Mesendoderm (in vitro differentiated cells): ENCODE measurements around the gene CAMTA1.

Experiments used
- DNase-seq: peaks from one replicate; pipeline ENCODE4 v3.0.0; 2013
- H2AK5ac ChIP-seq: 2 replicates; pipeline ENCODE4 v1.6.1; 2013; ENCODE audit warnings: low read length, inconsistent platforms
- H2BK120ac ChIP-seq: 2 replicates; pipeline ENCODE4 v1.6.1; 2013; ENCODE audit warnings: low read depth, mild to moderate bottlenecking, low read length, moderate library complexity, mixed read lengths
- H2BK15ac ChIP-seq: replicated peaks from 2 replicates; pipeline ENCODE4 v1.6.1; 2013; ENCODE audit warnings: low read depth, mild to moderate bottlenecking, moderate library complexity
- H2BK5ac ChIP-seq: 2 replicates; pipeline ENCODE4 v1.6.1; 2013; ENCODE audit warnings: low read length, inconsistent platforms
- H3K18ac ChIP-seq: 2 replicates; pipeline ENCODE4 v1.6.1; 2013; ENCODE audit warnings: mild to moderate bottlenecking, low read length, mixed read lengths
- H3K23ac ChIP-seq: one replicate; pipeline ENCODE4 v1.6.1; 2013; ENCODE audit warnings: low read length
- H3K27ac ChIP-seq: 2 replicates; pipeline ENCODE4 v1.5.1; 2013; ENCODE audit warnings: low read depth, mild to moderate bottlenecking, inconsistent platforms, low read length, moderate library complexity
- H3K27me3 ChIP-seq: 2 replicates; pipeline ENCODE4 v1.6.1; 2013; ENCODE audit warnings: low read length, control low read depth, mild to moderate bottlenecking, inconsistent platforms; ENCODE audit not compliant: insufficient read depth, poor library complexity
- H3K36me3 ChIP-seq: 2 replicates; pipeline ENCODE4 v1.6.1; 2013; ENCODE audit warnings: low read length, inconsistent platforms; ENCODE audit not compliant: control insufficient read depth, insufficient read depth
- H3K4ac ChIP-seq: one replicate; pipeline ENCODE4 v1.6.1; 2013; ENCODE audit warnings: low read depth, mild to moderate bottlenecking, low read length, moderate library complexity
- H3K4me1 ChIP-seq: 2 replicates; pipeline ENCODE4 v1.6.1; 2013; ENCODE audit warnings: low read depth, low read length, inconsistent platforms; ENCODE audit not compliant: control insufficient read depth
- H3K4me2 ChIP-seq: 2 replicates; pipeline ENCODE4 v1.6.1; 2013; ENCODE audit warnings: low read length
- H3K4me3 ChIP-seq: 2 replicates; pipeline ENCODE4 v1.5.1; 2013; ENCODE audit warnings: mild to moderate bottlenecking, low read length
- H3K56ac ChIP-seq: one replicate; pipeline ENCODE4 v1.6.1; 2013; ENCODE audit warnings: low read length
- H3K79me1 ChIP-seq: 2 replicates; pipeline ENCODE4 v1.6.1; 2013; ENCODE audit warnings: low read length, inconsistent platforms
- H3K79me2 ChIP-seq: 2 replicates; pipeline ENCODE4 v1.6.1; 2013; ENCODE audit warnings: mild to moderate bottlenecking, low read length; ENCODE audit not compliant: control insufficient read depth, insufficient read depth
- H3K9ac ChIP-seq: 2 replicates; pipeline ENCODE4 v1.6.1; 2013; ENCODE audit warnings: low read length, inconsistent platforms
- H4K5ac ChIP-seq: one replicate; pipeline ENCODE4 v1.6.1; 2013; ENCODE audit warnings: low read length
- H4K8ac ChIP-seq: one replicate; pipeline ENCODE4 v1.6.1; 2013; ENCODE audit warnings: low read depth, mild to moderate bottlenecking, control low read depth, low read length, moderate library complexity
- WGBS: extraction: QIAGEN DNeasy Blood & Tissue Kit; methylation state at CpG from one replicate; pipeline ENCODE4 v1.1.7; 2013; ENCODE audit warnings: low lambda C conversion rate, missing lambda C conversion rate; ENCODE audit not compliant: insufficient coverage; ENCODE audit errors: extremely low coverage; 5-methylcytosine and 5-hydroxymethylcytosine counted together

The CAMTA1 gene

GRCh38 chr1:6873298-6874015 is 88.2 kb downstream of the CAMTA1 start:
- no peak overlapping the region for H4K5ac ChIP-seq
- DNase-seq = no peak

GRCh38 chr1:6874298-6874697 is 89.0 kb downstream of the CAMTA1 start:
- no peak for DNase-seq
- Histone ChIP-seq H2AK5ac (no peak overlapping the region), H4K5ac (no peak overlapping the region), H3K56ac (no peak overlapping the region), H3K36me3 (no peaks in the 10 kb centered on the region), H3K4me1 (peaks cover 2% of the 10 kb centered on the region), H3K18ac (no peak overlapping the region), H3K4ac (no peak overlapping the region), H3K9ac (no peak overlapping the region), H3K27ac (no peak overlapping the region), H3K4me3 (no peak overlapping the region), H2BK15ac (no peak overlapping the region), H2BK120ac (no peak overlapping the region), H3K79me1 (peaks cover 3% of the 10 kb centered on the region), H2BK5ac (no peak overlapping the region), H3K23ac (no peak overlapping the region), H3K27me3 (no peaks in the 10 kb centered on the region), H3K79me2 (no peaks in the 10 kb centered on the region), H4K8ac (no peak overlapping the region), H3K4me2 (no peak overlapping the region)
- WGBS = no CpG with 5 or more reads among the region's 4 CpGs

More at GRCh38 chr1:6873298-6874015, 88.2 kb downstream of the CAMTA1 start:
- Histone ChIP-seq H3K4ac (no peak overlapping the region), H3K27ac (no peak overlapping the region), H2AK5ac (no peak overlapping the region), H3K79me1 (peaks cover 6% of the 10 kb centered on the region), H3K9ac (no peak overlapping the region), H3K18ac (no peak overlapping the region), H2BK120ac (no peak overlapping the region), H3K27me3 (no peaks in the 10 kb centered on the region), H3K4me2 (no peak overlapping the region), H3K4me3 (no peak overlapping the region), H3K79me2 (no peaks in the 10 kb centered on the region), H3K56ac (no peak overlapping the region), H2BK15ac (no peak overlapping the region), H3K36me3 (no peaks in the 10 kb centered on the region), H3K4me1 (peaks cover 4% of the 10 kb centered on the region), H4K8ac (no peak overlapping the region), H3K23ac (no peak overlapping the region), H2BK5ac (no peak overlapping the region)
- WGBS = 100% methylated on average over 2 of the region's 4 CpGs

GRCh38 chr1:6880951-6881690 is 95.9 kb downstream of the CAMTA1 start:
- Histone ChIP-seq H3K79me1 (peaks cover 4% of the 10 kb centered on the region), H2BK15ac (no peak overlapping the region), H3K4me1 (no peaks in the 10 kb centered on the region), H4K8ac (no peak overlapping the region), H3K9ac (no peak overlapping the region), H3K4me3 (no peak overlapping the region), H3K27ac (no peak overlapping the region), H3K18ac (no peak overlapping the region), H2BK5ac (no peak overlapping the region), H3K79me2 (no peaks in the 10 kb centered on the region), H3K4me2 (no peak overlapping the region), H3K23ac (no peak overlapping the region), H3K36me3 (no peaks in the 10 kb centered on the region), H3K27me3 (no peaks in the 10 kb centered on the region), H3K4ac (no peak overlapping the region), H4K5ac (no peak overlapping the region), H2BK120ac (no peak overlapping the region), H3K56ac (no peak overlapping the region), H2AK5ac (no peak overlapping the region)
- DNase-seq = no peak
- WGBS = no CpG with 5 or more reads among the region's 12 CpGs

GRCh38 chr1:6882414-6882813 is 97.2 kb downstream of the CAMTA1 start:
- Histone ChIP-seq H3K56ac (no peak overlapping the region), H2AK5ac (no peak overlapping the region), H3K27ac (no peak overlapping the region), H3K4me1 (no peaks in the 10 kb centered on the region), H3K23ac (no peak overlapping the region), H2BK15ac (no peak overlapping the region), H3K18ac (no peak overlapping the region), H3K36me3 (no peaks in the 10 kb centered on the region), H3K27me3 (no peaks in the 10 kb centered on the region), H4K5ac (no peak overlapping the region), H2BK120ac (no peak overlapping the region), H3K4ac (no peak overlapping the region), H3K4me2 (no peak overlapping the region), H2BK5ac (no peak overlapping the region), H3K9ac (no peak overlapping the region), H3K79me1 (peaks cover 4% of the 10 kb centered on the region), H4K8ac (no peak overlapping the region), H3K4me3 (no peak overlapping the region), H3K79me2 (no peaks in the 10 kb centered on the region)
- whole genome bisulfite sequencing = no CpG with 5 or more reads among the region's 2 CpGs
- DNase-seq = no peak

GRCh38 chr1:6884652-6885153 is 99.4 kb downstream of the CAMTA1 start:
- H3K9ac ChIP-seq = no peak overlapping the region
- DNase-seq = no peak
- H4K5ac ChIP-seq = no peak overlapping the region
- no peak overlapping the region for H3K56ac ChIP-seq
- no peak overlapping the region for H3K18ac ChIP-seq
- no peak overlapping the region for H3K4ac ChIP-seq
- no peak overlapping the region for H2BK120ac ChIP-seq
- H4K8ac ChIP-seq = no peak overlapping the region
- H3K27me3 ChIP-seq = no peaks in the 10 kb centered on the region
- H2BK5ac ChIP-seq = no peak overlapping the region
- no CpG with 5 or more reads among the region's 3 CpGs for WGBS
- H3K36me3 ChIP-seq = no peaks in the 10 kb centered on the region
- no peak overlapping the region for H2BK15ac ChIP-seq
- no peak overlapping the region for H3K23ac ChIP-seq
- no peak overlapping the region for H3K4me3 ChIP-seq
- H3K4me2 ChIP-seq = no peak overlapping the region
- H3K27ac ChIP-seq = no peak overlapping the region
- H2AK5ac ChIP-seq = no peak overlapping the region
- no peaks in the 10 kb centered on the region for H3K79me2 ChIP-seq
- H3K79me1 ChIP-seq = peaks cover 4% of the 10 kb centered on the region
- H3K4me1 ChIP-seq = no peaks in the 10 kb centered on the region
